ENCODE measurements around the gene ADRB2. TPM values are rescaled to one million over a fixed set of nuclear protein-coding genes. Genes with fewer than 3 reads are reported as not detected.

The ADRB2 gene
- total RNA-seq, 4 donors from 2014 or later = 2.2 to 9.2 (median 3.0) TPM

DNA sequence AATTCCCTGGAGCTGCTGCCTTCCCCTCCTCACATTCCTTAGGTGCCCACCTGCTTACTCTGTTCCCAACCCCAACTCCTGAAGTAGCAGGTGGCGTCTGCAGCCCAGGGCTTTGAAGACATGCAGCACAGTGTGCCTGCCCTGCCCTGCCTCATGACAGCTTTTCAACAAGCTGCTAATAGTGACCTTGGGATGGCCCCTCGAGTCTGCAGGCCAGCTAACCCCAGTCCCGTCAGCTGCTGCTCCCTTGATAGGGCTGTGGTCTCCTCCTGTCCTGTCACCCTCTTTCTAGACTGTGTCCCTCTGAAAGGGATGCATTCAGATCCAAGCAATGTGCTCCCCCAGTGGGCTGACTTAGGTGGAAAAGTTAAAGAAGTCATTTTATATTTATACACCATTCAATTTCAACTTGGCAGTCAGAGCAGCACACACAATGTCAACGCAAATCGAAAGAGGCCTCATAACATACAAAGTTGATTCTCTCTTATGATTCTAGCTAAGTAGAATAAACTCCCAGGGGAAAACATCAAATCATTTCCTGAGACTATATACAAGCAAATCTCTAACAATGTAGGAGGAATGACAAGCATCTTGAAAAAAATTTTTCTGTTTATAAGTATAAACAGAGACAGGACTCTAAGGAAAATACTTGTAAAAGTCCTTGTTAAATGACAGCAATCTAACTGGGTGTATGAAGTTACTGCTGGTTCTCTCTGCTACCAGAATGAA, 37.9 kb downstream of the ADRB2 start:
- H3K4me1 ChIP-seq = no peaks in the 10 kb centered on the region
- H3K9me3 ChIP-seq = no peaks in the 10 kb centered on the region
- H3K36me3 ChIP-seq = no peaks in the 10 kb centered on the region
- H3K27me3 ChIP-seq = no peaks in the 10 kb centered on the region
- intact Hi-C loops (cut with DNase I; ENCODE audit: low total_unique reads) = no loop called here
- no peak overlapping the region for H3K4me3 ChIP-seq
- no peak for TF ChIP-seq POLR2A (IDR thresholded peaks at IDR 0.05)
- TF ChIP-seq, protein P1, sequence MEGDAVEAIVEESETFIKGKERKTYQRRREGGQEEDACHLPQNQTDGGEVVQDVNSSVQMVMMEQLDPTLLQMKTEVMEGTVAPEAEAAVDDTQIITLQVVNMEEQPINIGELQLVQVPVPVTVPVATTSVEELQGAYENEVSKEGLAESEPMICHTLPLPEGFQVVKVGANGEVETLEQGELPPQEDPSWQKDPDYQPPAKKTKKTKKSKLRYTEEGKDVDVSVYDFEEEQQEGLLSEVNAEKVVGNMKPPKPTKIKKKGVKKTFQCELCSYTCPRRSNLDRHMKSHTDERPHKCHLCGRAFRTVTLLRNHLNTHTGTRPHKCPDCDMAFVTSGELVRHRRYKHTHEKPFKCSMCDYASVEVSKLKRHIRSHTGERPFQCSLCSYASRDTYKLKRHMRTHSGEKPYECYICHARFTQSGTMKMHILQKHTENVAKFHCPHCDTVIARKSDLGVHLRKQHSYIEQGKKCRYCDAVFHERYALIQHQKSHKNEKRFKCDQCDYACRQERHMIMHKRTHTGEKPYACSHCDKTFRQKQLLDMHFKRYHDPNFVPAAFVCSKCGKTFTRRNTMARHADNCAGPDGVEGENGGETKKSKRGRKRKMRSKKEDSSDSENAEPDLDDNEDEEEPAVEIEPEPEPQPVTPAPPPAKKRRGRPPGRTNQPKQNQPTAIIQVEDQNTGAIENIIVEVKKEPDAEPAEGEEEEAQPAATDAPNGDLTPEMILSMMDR (IDR thresholded peaks at IDR 0.05) = no peak
- no peak for DNase-seq
- no peak overlapping the region for H3K27ac ChIP-seq

DNA sequence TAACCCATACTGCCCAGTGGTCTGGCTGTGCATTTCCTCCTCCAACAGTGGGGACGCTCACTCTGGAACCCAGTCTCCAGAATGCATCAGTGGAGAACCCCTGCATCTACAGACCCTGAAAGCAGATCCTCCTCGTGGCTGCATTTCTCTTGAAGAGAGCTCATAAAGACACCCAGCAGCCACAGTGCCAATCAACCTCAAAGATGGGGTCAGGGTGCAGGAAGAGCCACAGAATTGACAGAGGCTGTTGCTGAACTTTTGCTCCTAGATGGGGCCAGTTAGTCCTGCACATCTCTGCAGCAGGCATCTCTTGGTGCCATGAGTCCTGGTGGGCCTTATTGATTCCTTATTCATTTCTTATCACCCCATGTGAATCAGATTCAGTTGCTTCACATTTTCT, 39.6 kb downstream of the ADRB2 start:
- H3K27me3 ChIP-seq = no peaks in the 10 kb centered on the region
- H3K9me3 ChIP-seq = no peaks in the 10 kb centered on the region
- H3K4me1 ChIP-seq = no peaks in the 10 kb centered on the region
- H3K36me3 ChIP-seq = no peaks in the 10 kb centered on the region
- DNase-seq = no peak
- no peak overlapping the region for H3K27ac ChIP-seq
- intact Hi-C loops (cut with DNase I; ENCODE audit: low total_unique reads) = no loop called here
- no peak overlapping the region for H3K4me3 ChIP-seq
- TF ChIP-seq, protein P1 (IDR thresholded peaks at IDR 0.05) = no peak
- TF ChIP-seq POLR2A (IDR thresholded peaks at IDR 0.05) = no peak

DNA sequence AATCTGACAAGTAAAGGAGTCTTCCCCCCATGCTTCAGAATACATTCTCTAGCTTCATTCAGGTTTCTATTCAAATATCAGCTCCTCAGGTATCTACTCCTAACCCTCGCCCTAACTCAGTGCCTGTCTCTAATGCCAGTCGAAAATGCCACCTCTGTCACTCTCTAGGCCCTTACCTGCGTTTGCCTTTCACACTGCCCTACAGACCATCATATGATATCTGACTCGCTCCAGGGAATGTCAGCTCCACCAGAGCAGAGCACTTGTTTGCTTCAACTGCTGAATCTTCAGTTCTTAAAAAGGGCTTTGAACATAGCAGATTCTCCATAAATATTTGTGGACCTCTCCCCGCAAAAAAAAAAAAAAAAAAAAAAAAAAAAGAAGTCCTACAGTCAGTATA, 46.7 kb downstream of the ADRB2 start:
- H3K36me3 ChIP-seq = no peaks in the 10 kb centered on the region
- H3K27me3 ChIP-seq = no peaks in the 10 kb centered on the region
- no peaks in the 10 kb centered on the region for H3K9me3 ChIP-seq
- peak overlapping the region in 1 of 2 donors; percentile 20 for H3K27ac ChIP-seq
- intact Hi-C loops (cut with DNase I; ENCODE audit: low total_unique reads) = no loop called here
- TF ChIP-seq POLR2A (IDR thresholded peaks at IDR 0.05) = no peak
- TF ChIP-seq, protein P1 (IDR thresholded peaks at IDR 0.05) = no peak
- no peaks in the 10 kb centered on the region for H3K4me1 ChIP-seq
- DNase-seq = no peak
- H3K4me3 ChIP-seq = no peak overlapping the region

DNA sequence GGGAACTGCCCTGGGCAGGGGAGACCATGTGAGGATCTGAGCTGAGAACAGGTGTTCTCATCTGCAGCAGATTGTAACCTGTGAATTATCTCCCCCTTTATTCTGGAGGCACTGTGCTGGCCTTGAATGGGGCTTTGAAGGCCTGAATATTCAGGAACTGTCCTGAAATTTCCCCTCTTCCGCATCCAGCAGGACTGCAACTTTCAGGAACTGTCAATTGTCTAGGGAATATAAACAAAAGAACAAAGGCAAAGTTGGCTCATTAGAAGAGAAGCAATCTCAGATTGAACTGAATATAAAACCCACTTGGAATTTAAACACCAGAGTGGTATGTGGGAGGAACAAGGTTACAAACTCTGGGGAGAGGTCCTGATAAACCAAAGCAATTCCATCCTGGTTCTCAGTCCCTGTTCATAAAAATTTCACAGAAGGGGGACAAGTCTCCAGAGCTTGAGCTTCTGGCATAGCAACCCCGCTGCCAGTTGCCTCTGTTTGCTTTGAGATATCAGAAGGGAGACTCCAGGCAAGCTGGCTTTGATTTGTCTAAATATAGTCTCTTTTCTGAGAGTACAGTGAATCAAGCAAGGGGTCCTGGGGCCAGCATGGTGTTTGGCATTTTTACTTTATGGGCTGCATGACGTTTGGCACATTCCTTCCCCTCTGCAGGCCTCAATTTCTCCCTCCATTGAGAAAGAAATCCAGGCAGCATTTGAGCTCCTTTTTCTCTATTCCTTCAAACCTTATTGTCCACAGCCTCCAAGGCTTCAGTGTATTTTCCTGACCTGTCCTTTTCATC, 47.5 kb downstream of the ADRB2 start:
- Histone ChIP-seq H3K27me3 (no peaks in the 10 kb centered on the region), H3K36me3 (no peaks in the 10 kb centered on the region), H3K27ac (peak overlapping the region in 1 of 2 donors; percentile 20), H3K4me3 (no peak overlapping the region), H3K4me1 (no peaks in the 10 kb centered on the region), H3K9me3 (no peaks in the 10 kb centered on the region)
- DNase-seq = no peak
- TF ChIP-seq POLR2A (IDR thresholded peaks at IDR 0.05) = no peak
- TF ChIP-seq, protein P1 (IDR thresholded peaks at IDR 0.05) = no peak
- intact Hi-C loops (cut with DNase I; ENCODE audit: low total_unique reads) = no loop called here
